T-helper 9 cell (primary cell): Measurements from ENCODE around the gene PPP1CA.
"Not testable (repeated sequence)": the region's sequence is repeated elsewhere in the genome, so short reads cannot be mapped to it uniquely, and the experiment has no call there.

ENCODE experiments used
- DNase-seq: peaks from one replicate; pipeline ENCODE4 v3.0.0-alpha.2; 2020

The PPP1CA gene

DNA sequence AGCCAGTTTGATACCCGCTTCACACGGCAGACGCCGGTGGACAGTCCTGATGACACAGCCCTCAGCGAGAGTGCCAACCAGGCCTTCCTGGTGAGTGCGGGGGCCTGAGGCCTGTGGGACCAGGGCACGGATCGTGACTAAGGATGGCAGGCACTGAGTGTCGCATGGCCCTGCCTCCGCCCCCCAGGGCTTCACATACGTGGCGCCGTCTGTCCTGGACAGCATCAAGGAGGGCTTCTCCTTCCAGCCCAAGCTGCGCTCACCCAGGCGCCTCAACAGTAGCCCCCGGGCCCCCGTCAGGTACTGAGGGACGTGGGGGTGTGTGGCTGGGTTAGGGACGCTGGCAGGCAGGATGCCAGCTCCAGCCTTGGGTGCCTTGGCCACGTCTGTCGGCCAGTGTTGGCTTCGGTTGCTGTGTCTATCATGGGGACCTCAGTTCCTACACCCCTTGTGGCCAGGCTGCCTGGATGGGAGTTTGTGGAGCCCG is 32.8 kb upstream of the PPP1CA start:
- no peak for DNase-seq

GRCh38 chr11:67433536-67434394 is 32.1 kb upstream of the PPP1CA start:
- DNase-seq, result no peak

DNA sequence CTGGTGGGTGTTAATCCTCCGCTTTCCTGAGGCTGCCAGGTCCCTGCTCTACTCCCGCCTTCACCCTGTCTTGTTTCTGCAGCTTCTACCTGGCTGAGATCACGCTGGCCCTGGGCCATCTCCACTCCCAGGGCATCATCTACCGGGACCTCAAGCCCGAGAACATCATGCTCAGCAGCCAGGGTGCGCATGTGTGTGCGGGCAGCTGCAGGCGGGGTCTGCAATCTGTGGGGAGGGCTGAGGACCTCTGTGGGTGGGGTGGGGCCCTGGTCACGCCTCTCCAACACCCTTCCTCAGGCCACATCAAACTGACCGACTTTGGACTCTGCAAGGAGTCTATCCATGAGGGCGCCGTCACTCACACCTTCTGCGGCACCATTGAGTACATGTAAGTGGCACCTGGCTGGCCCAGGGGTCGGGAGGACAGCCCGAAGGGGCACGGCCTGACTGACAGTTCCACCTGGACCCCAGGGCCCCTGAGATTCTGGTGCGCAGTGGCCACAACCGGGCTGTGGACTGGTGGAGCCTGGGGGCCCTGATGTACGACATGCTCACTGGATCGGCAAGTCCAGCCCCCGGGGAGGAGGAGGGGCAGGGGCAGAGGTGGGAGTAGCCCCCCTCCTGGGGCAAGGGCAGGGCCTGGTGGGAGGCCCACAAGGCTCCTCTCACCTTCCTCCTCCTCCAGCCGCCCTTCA is 31.1 kb upstream of the PPP1CA start:
- no peak for DNase-seq

DNA sequence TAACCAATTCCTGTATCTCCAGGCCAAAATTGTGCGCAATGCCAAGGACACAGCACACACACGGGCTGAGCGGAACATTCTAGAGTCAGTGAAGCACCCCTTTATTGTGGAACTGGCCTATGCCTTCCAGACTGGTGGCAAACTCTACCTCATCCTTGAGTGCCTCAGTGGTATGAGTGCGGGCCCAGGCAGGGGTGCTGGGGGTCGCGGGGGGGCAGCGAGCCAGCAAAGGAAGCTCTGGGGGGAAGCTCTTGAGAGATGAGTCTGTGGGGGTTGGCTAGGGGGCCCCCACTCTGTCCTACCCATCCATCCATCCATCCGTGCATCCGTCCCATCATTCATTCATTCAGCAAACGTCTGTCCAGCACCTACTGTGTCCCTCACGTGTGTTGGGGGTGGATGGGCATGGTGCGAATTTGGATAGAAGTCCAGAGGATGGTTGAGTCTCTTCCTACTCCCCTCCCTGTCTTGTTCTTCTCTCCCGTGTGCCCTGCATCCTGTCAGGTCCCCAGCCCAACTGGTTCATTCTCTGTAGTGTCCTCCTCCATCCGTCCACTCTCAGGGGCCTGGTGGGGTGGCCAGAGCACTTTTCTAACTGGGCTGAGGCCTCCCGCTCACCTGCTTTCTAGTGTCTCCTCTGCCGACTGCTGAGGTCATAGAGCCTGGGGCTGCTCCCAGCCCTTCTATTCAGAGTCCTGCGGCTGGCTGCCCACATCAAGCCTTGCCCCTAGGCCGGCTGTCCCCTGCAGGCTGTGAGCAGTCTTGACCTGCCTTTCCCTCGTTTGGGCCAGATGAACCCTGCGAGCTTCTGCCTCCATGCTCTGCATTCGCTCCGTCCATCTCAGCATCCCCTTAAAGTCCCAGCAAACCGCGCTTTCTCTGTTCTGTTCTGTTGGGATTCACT is 29.9 kb upstream of the PPP1CA start:
- no peak for DNase-seq

DNA sequence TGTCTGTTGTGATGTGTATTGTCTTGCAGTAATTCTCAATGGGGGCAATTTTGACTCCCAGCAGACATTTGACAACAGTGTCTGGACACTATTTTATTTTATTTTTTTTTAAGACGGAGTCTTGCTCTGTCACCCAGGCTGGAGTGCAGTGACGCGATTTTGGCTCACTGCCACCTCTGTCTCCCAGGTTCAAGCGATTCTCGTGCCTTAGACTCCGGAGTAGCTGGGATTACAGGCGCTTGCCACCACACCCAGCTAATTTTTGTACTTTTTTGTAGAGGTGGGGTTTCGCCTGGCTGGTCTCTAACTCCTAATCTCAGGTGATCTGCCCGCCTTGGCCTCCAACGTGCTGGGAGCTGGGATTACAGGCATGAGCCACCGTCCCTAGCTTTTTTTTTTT is 28.1 kb upstream of the PPP1CA start:
- DNase-seq, result no peak

- DNase-seq, result no peak
Observed at GRCh38 chr11:67429038-67429668, 27.5 kb upstream of the PPP1CA start.

DNA sequence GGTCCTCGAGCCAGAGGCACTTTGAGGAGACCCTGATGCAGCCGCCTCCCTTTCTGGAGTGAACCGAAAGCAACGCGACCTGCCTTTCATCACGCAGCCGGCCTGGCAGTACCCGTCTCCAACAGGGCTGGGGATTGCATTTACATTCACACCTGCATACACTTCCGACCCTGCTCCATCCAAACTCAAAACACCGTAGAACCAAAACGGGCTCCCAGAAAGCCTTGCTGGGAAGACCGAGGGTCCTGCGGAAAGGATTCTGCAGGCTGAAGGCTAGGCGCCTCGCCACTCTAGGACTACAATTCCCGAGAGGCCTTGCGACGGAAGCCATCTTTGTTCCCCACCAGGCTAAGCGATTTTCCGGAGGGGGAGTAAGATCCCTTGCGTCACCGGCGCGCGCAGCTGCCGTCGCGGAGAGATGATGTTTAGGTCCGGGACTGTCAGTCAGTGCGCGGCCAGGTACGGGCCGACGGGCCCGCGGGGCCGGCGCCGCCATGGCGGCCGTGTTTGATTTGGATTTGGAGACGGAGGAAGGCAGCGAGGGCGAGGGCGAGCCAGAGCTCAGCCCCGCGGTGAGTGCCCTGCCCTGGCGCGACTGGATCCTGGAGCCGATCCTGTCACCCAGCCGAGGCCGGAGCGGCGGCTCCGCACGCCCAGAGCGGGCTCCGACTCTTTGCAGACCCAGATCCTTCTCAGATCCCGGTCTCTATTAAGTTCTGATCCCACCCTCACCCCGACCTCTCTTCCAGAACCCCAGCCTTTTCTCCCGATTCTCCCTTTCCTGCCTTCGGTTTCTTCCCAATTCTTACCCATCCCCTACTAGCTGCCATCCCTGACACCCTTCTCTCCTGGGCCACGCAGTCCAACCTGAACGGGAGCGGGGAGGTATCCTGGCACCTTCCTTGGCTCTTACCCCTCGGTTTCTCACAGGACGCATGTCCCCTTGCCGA is 26.7 kb upstream of the PPP1CA start, which contains the start of gene RPS6KB2:
RPS6KB2 (plus strand) TSS at position 443 of the 950 bp plus-strand sequence; CDS start at position 495, 52 bp downstream.
- peak; percentile 100 for DNase-seq

DNA sequence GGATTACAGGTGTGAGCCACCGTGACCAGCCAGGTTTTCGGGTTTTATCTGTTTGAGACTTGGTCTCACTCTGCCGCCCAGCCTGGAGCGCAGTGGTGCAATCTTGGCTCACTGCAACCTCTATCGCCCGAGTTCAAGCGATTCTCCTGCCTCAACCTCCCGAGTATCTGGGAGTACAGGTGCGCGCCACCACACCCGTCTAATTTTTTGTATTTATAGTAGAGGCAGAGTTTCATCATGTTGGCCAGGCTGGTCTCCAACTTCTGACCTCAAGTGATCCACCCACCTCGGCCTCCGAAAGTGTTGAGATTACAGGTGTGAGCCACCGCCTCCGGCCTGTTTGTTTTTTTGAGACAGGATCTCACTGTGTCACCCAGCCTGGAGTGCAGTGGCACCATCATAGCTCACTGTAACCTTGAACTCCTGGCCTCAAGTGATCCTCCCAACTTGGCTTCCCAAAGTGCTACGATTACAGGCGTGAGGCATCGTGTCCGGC is 25.8 kb upstream of the PPP1CA start:
- DNase-seq, result not testable (repeated sequence)

GRCh38 chr11:67423891-67424613 is 22.4 kb upstream of the PPP1CA start:
- no peak for DNase-seq

GRCh38 chr11:67423466-67423865 is 21.8 kb upstream of the PPP1CA start:
- no peak for DNase-seq

DNA sequence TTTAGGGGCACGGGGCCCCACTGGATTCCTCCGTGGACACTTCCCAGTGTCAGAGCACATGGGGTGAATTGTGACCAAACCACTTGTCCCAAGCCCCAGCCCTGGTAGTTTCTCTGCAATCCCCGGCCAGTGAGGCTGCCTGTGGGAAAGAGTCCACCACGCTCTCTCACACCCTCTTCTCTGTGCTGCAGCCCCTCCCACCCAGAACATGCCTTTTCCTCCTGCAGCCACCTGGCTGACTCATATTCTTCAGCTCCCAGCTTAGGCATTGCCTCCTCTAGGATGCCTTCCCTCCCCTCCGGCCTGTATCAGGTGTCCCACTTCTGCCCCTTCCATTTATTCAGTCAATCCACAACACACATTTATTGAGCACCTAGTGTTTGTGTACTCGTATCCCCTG is 21.2 kb upstream of the PPP1CA start:
- no peak for DNase-seq

DNA sequence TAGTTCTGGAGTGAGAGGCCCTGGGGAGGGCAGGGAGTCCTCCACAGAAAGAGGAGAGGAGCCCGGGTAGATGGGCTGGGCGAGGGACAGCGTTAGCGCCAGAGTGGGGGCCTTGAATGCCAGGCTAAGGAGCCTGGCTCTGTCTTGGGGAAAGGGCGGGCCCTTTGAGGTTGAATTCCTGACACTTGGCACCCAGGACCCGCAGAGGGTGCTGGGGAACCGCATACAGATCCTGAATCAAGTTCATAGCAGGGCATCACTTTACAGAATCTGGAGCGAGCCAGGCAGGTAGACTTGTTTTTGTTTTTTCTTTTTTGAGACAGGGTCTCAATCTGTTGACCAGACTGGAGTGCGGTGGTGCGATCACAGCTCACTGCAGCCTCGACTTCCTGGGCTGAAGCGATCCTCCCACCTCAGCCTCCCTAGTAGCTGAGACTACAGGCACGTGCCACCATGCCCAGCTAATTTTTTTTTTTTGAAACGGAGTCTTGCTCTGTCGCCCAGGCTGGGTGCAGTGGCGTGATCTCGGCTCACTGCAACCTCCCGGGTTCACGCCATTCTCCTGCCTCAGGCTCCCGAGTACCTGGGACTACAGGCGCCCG is 19.9 kb upstream of the PPP1CA start:
- no peak for DNase-seq

DNA sequence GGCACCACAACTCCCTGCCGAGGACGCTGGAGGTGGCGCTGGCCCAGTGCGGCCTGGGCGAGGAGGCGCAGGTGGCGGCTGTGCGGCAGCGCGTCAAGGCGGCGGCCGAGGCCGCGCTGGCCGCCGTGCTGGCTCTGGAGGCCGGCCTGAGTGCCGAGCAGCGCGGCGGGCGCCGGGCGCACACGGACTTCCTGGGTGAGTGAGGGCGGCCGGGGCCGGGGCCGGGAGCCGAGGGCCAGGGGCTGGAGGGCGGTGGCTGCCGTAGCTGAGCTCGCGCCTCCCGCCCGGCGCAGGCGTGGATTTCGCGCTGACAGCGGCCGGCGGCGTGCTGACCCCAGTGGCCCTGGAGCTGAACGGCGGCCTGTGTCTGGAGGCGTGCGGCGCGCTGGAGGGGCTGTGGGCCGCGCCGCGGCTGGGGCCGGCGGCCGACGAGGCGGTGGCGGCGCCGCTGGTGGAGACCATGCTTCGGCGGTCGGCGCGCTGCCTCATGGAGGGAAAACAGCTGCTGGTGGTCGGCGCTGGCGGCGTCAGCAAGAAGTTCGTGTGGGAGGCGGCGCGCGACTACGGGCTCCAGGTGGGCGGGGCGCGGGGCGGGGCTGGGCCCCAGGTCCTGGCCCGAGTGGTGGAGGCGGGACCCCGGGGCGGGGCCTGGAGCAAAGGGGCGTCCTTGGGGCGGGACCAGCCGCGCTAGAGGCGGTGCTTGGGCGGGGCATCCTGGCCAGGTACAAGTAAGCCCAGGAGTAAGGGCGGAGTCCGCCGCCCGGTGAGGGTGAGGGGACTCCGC is 19.2 kb upstream of the PPP1CA start:
- peak; percentile 99 for DNase-seq

- DNase-seq, result no peak
Observed at GRCh38 chr11:67420147-67420645, 18.5 kb upstream of the PPP1CA start.

- DNase-seq, result no peak
Observed at GRCh38 chr11:67419325-67420049, 17.8 kb upstream of the PPP1CA start.

DNA sequence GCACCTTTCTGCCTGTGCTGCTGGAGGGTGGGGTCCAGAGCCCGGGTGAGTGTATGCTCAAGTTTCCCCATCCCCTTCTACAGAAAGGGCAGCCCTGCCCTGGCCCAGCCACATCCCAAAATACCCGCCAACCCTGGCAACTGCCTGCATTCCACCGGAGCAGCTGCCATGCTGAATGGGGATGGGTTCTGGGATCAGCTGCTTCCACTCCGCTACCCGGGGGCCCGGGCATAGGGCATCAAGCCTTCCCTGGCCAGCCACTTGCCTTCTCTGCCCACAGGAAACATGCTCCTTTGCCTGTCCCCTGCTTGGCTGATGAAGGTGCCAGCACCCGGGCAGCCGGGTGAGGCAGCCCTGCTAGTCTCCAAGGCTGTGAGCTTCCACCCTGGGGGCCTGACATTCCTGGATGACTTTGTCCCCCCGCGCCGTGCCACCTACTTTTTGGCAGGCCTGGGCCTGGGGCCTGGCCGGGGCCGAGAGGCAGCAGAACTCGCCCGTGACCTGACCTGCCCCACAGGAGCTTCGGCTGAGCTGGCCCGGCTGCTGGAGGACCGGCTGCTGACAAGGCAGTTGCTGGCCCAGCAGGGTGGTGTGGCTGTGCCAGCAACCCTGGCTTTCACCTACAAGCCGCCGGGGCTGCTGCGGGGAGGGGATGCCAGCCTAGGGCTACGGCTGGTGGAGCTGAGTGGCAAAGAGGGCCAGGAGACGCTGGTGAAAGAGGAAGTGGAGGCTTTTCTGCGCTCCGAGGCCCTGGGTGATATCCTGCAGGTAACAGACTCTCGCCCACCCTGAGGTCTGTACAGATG is 17.0 kb upstream of the PPP1CA start:
- DNase-seq, result no peak

DNA sequence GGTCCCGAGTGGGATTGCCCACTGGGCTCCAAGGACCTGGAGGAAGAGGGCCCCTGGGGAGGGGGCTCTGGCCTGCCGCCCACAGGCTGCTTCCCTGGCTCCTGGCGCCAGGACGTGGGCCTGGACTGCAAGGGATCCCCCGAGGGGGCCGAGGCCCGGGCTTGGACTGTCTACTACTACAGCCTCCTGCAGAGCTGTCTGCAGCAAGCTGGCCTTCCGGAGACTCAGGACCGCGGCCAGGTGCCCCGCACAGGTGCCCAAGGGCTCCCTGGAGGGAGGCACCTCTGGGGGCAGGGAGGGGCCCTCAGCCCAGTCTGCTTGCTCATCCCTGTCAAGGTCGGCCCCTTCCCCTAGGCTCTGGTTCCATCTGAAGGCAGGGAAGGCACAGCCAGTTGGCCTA is 15.8 kb upstream of the PPP1CA start:
- no peak for DNase-seq
